Activated CD4-positive, alpha-beta memory T cell treated with anti-CD3 and anti-CD28 coated beads, Interleukin-2, amount 10 ng/mL, durations not matched to agents 7 days and 5 days (primary cell): ENCODE measurements around the gene BABAM2. TPM values are rescaled to one million over a fixed set of nuclear protein-coding genes. Genes with fewer than 3 reads are reported as not detected.
"Not testable (repeated sequence)": the region's sequence is repeated elsewhere in the genome, so short reads cannot be mapped to it uniquely, and the experiment has no call there.

Source experiments
- CTCF ChIA-PET: fragments of 350-600 bp; sonication (Branson Sonifier 250); formaldehyde crosslinking; loops from one replicate; lab custom pipeline; 2021; ENCODE audit warnings: antibody characterized with exemption, inconsistent platforms; lab: Charles Lee
- POLR2A ChIA-PET: fragments of 350-600 bp; sonication (Branson Sonifier 250); formaldehyde crosslinking; loops from one replicate; lab custom pipeline; 2021; ENCODE audit warnings: antibody characterized with exemption; lab: Charles Lee
- DNase-seq: peaks from one replicate; pipeline ENCODE4 v3.0.0-alpha.2; 2020
- H3K27ac Mint-ChIP-seq: one replicate; pipeline ENCODE4 v1.8.0; 2021; ENCODE audit warnings: mild to moderate bottlenecking, mixed read lengths
- H3K27me3 Mint-ChIP-seq: one replicate; pipeline ENCODE4 v1.8.0; 2021; ENCODE audit warnings: mixed read lengths
- H3K36me3 Mint-ChIP-seq: one replicate; pipeline ENCODE4 v1.8.0; 2021; ENCODE audit warnings: low read depth, mixed read lengths
- H3K4me1 Mint-ChIP-seq: one replicate; pipeline ENCODE4 v1.8.0; 2021; ENCODE audit warnings: mixed read lengths
- H3K4me3 Mint-ChIP-seq: one replicate; pipeline ENCODE4 v1.8.0; 2021; ENCODE audit warnings: mild to moderate bottlenecking, mixed read lengths
- H3K9me3 Mint-ChIP-seq: one replicate; pipeline ENCODE4 v1.8.0; 2021; ENCODE audit warnings: mixed read lengths
- total RNA-seq, 2 experiments: library from RNA; stranded (reverse); gene quantifications; one replicate each; pipeline ENCODE4 v1.2.3, GENCODE V29; 2021

The BABAM2 gene
- total RNA-seq, 2 experiments from 2014 or later, result 51.4 to 56.6 TPM

- peaks cover 5% of the 10 kb centered on the region for H3K4me1 Mint-ChIP-seq
- H3K27ac Mint-ChIP-seq, result no peak overlapping the region
- no peaks in the 10 kb centered on the region for H3K27me3 Mint-ChIP-seq
- DNase-seq, result no peak
- H3K9me3 Mint-ChIP-seq, result no peaks in the 10 kb centered on the region
- peaks cover 22% of the 10 kb centered on the region for H3K36me3 Mint-ChIP-seq
- POLR2A ChIA-PET, result interaction anchor here (0.5 to 1.7 kb wide), 2 partner anchors 14 to 84 kb away, joined by 3 to 9 read pairs; no protein-coding TSS in a partner anchor
- H3K4me3 Mint-ChIP-seq, result no peak overlapping the region
- CTCF ChIA-PET, result no interaction called here
Measured at GRCh38 chr2:28333606-28334526, 443.3 kb downstream of the BABAM2 start.

- H3K4me3 Mint-ChIP-seq, result no peak overlapping the region
- no peaks in the 10 kb centered on the region for H3K27me3 Mint-ChIP-seq
- ChIA-PET POLR2A (interaction anchor here (1.7 kb wide), 1 partner anchor 13 kb away, joined by 9 read pairs; no protein-coding TSS in a partner anchor), CTCF (no interaction called here)
- H3K27ac Mint-ChIP-seq, result no peak overlapping the region
- DNase-seq, result no peak
- peaks cover 21% of the 10 kb centered on the region for H3K36me3 Mint-ChIP-seq
- no peaks in the 10 kb centered on the region for H3K9me3 Mint-ChIP-seq
- H3K4me1 Mint-ChIP-seq, result peaks cover 3% of the 10 kb centered on the region
Measured at GRCh38 chr2:28334527-28334894, 444.0 kb downstream of the BABAM2 start.

GRCh38 chr2:28335265-28335664 is 444.7 kb downstream of the BABAM2 start:
- POLR2A ChIA-PET, H3K9me3 Mint-ChIP-seq, H3K27ac Mint-ChIP-seq, H3K4me1 Mint-ChIP-seq, CTCF ChIA-PET, H3K4me3 Mint-ChIP-seq, H3K27me3 Mint-ChIP-seq, DNase-seq: not testable (repeated sequence)
- peaks cover 14% of the 10 kb centered on the region for H3K36me3 Mint-ChIP-seq

- Mint-ChIP-seq H3K4me1 (peaks cover 3% of the 10 kb centered on the region), H3K27ac (no peak overlapping the region), H3K9me3 (no peaks in the 10 kb centered on the region), H3K27me3 (no peaks in the 10 kb centered on the region), H3K4me3 (no peak overlapping the region), H3K36me3 (peaks cover 11% of the 10 kb centered on the region)
- CTCF ChIA-PET, result no interaction called here
- DNase-seq, result no peak
- POLR2A ChIA-PET, result no interaction called here
Measured at GRCh38 chr2:28335666-28336065, 445.1 kb downstream of the BABAM2 start.

GRCh38 chr2:28336264-28336980 is 445.9 kb downstream of the BABAM2 start:
- no peak for DNase-seq
- Mint-ChIP-seq H3K9me3 (no peaks in the 10 kb centered on the region), H3K27ac (no peak overlapping the region), H3K27me3 (no peaks in the 10 kb centered on the region), H3K4me1 (peaks cover 3% of the 10 kb centered on the region), H3K4me3 (no peak overlapping the region), H3K36me3 (peaks cover 11% of the 10 kb centered on the region)
- CTCF ChIA-PET, result no interaction called here
- POLR2A ChIA-PET, result no interaction called here

GRCh38 chr2:28336982-28337627 is 446.6 kb downstream of the BABAM2 start:
- H3K27me3 Mint-ChIP-seq, result no peaks in the 10 kb centered on the region
- ChIA-PET CTCF (no interaction called here), POLR2A (no interaction called here)
- H3K36me3 Mint-ChIP-seq, result peaks cover 7% of the 10 kb centered on the region
- H3K9me3 Mint-ChIP-seq, result no peaks in the 10 kb centered on the region
- H3K27ac Mint-ChIP-seq, result no peak overlapping the region
- no peak for DNase-seq
- no peak overlapping the region for H3K4me3 Mint-ChIP-seq
- peaks cover 3% of the 10 kb centered on the region for H3K4me1 Mint-ChIP-seq

GRCh38 chr2:28338046-28338817 is 447.7 kb downstream of the BABAM2 start:
- H3K27ac Mint-ChIP-seq, result no peak overlapping the region

GRCh38 chr2:28338831-28339321 is 448.3 kb downstream of the BABAM2 start:
- Mint-ChIP-seq H3K27ac (peak overlapping the region; percentile 1), H3K27me3 (no peaks in the 10 kb centered on the region), H3K4me3 (no peak overlapping the region), H3K4me1 (peaks cover 5% of the 10 kb centered on the region), H3K9me3 (no peaks in the 10 kb centered on the region), H3K36me3 (peaks cover 7% of the 10 kb centered on the region)
- CTCF ChIA-PET, result interaction anchor here (0.6 kb wide), 1 partner anchor 823 kb away, joined by 3 read pairs; no protein-coding TSS in a partner anchor
- no peak for DNase-seq
- POLR2A ChIA-PET, result no interaction called here

More at GRCh38 chr2:28338046-28338817, 447.7 kb downstream of the BABAM2 start:
- ChIA-PET CTCF (no interaction called here), POLR2A (no interaction called here)
- Mint-ChIP-seq H3K27me3 (no peaks in the 10 kb centered on the region), H3K4me1 (peaks cover 5% of the 10 kb centered on the region), H3K9me3 (no peaks in the 10 kb centered on the region), H3K36me3 (peaks cover 7% of the 10 kb centered on the region), H3K4me3 (no peak overlapping the region)
- DNase-seq, result no peak

GRCh38 chr2:28339516-28340175 is 449.1 kb downstream of the BABAM2 start:
- H3K4me3 Mint-ChIP-seq, result no peak overlapping the region
- DNase-seq, result no peak
- peak overlapping the region; percentile 1 for H3K27ac Mint-ChIP-seq
- H3K9me3 Mint-ChIP-seq, result no peaks in the 10 kb centered on the region
- POLR2A ChIA-PET, result interaction anchor here (1.0 kb wide), 1 partner anchor 16 kb away, joined by 3 read pairs; no protein-coding TSS in a partner anchor
- H3K4me1 Mint-ChIP-seq, result peaks cover 5% of the 10 kb centered on the region
- peaks cover 7% of the 10 kb centered on the region for H3K36me3 Mint-ChIP-seq
- H3K27me3 Mint-ChIP-seq, result no peaks in the 10 kb centered on the region
- CTCF ChIA-PET, result interaction anchor here (0.6 kb wide), 1 partner anchor 823 kb away, joined by 3 read pairs; no protein-coding TSS in a partner anchor

- ChIA-PET CTCF (no interaction called here), POLR2A (interaction anchor here (1.0 kb wide), 2 partner anchors 15 to 42 kb away, joined by 3 read pairs; no protein-coding TSS in a partner anchor)
- H3K36me3 Mint-ChIP-seq, result peaks cover 7% of the 10 kb centered on the region
- H3K9me3 Mint-ChIP-seq, result no peaks in the 10 kb centered on the region
- no peak for DNase-seq
- no peaks in the 10 kb centered on the region for H3K27me3 Mint-ChIP-seq
- peaks cover 6% of the 10 kb centered on the region for H3K4me1 Mint-ChIP-seq
- H3K27ac Mint-ChIP-seq, result no peak overlapping the region
- H3K4me3 Mint-ChIP-seq, result no peak overlapping the region
Measured at GRCh38 chr2:28340312-28341202, 450.0 kb downstream of the BABAM2 start.
